ENCODE results near the gene MAGEL2. TPM values are rescaled to one million over a fixed set of nuclear protein-coding genes. Genes with fewer than 3 reads are reported as not detected.

MAGEL2 gene
- total and polyA plus RNA-seq, 8 donors, result 0.10 to 1.7 (median 0.79) TPM; not detected in 4

DNA sequence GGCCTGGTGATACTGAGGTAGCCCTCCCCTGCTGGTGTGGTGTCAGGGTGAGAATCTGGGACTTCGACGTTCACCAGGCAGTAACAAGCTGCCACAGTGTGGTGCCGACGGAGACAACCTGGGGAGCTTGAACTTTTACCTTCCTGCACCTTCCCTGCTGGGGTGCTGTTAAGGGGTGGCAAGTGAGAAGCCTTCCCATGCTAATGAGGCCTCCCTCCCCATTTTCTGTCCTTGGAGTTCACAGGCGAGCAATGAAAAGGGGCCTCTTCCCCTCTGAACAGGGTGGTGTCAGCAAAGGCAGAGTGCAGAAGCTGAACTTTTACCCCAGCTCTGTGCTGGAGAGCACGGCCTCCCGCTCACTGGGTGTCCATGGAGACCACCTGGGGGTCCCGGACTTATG, 13.5 kb downstream of the MAGEL2 start:
- Histone ChIP-seq H3K27ac (no peak overlapping the region), H3K4me1 (no peaks in the 10 kb centered on the region), H3K36me3 (no peaks in the 10 kb centered on the region), H3K27me3 (peaks cover 0 to 28% (median 0%) of the 10 kb centered on the region in 3 donors), H3K4me3 (no peak overlapping the region), H3K9me3 (no peaks in the 10 kb centered on the region)
- intact Hi-C loops (cut with DNase I; ENCODE audit: low total_unique reads), result no loop called here
- no peak for DNase-seq
- TF ChIP-seq EP300 (IDR thresholded peaks at IDR 0.05) (no peak), POLR2AphosphoS5 (IDR thresholded peaks at IDR 0.05) (no peak), POLR2A (IDR thresholded peaks at IDR 0.05) (no peak)
- TF ChIP-seq, protein P1, sequence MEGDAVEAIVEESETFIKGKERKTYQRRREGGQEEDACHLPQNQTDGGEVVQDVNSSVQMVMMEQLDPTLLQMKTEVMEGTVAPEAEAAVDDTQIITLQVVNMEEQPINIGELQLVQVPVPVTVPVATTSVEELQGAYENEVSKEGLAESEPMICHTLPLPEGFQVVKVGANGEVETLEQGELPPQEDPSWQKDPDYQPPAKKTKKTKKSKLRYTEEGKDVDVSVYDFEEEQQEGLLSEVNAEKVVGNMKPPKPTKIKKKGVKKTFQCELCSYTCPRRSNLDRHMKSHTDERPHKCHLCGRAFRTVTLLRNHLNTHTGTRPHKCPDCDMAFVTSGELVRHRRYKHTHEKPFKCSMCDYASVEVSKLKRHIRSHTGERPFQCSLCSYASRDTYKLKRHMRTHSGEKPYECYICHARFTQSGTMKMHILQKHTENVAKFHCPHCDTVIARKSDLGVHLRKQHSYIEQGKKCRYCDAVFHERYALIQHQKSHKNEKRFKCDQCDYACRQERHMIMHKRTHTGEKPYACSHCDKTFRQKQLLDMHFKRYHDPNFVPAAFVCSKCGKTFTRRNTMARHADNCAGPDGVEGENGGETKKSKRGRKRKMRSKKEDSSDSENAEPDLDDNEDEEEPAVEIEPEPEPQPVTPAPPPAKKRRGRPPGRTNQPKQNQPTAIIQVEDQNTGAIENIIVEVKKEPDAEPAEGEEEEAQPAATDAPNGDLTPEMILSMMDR (IDR thresholded peaks at IDR 0.05), result no peak
- WGBS, 5 donors, result 51 to 62% (median 60%) methylated on average over 8 of the region's 8 CpGs

DNA sequence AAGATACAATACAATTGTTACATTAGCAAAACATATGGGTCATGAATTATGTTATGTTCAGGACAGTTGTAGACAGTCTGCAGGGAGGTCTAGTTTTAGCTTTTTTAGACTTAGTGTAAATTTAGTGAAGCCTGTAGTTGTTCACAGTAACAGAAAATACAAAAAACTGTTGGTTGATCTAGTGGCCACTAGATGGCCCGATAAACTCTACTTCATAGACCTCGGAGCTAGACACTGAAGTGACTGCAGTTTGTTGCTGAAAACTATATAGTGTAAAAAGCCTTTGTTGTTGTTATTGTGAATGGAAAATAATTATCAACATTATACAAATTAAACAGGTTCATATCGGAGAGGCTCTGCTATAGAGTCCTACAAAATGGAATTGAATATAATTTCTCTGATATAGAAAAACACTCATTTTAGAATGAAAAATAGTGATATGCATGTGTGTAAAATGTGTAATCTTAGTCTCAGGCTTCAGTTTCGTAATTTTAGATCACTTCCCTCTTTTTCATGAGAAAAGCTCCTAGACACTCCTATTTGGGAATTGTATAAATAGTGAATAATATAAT, 18.3 kb downstream of the MAGEL2 start:
- intact Hi-C loops (cut with DNase I; ENCODE audit: low total_unique reads), result no loop called here

DNA sequence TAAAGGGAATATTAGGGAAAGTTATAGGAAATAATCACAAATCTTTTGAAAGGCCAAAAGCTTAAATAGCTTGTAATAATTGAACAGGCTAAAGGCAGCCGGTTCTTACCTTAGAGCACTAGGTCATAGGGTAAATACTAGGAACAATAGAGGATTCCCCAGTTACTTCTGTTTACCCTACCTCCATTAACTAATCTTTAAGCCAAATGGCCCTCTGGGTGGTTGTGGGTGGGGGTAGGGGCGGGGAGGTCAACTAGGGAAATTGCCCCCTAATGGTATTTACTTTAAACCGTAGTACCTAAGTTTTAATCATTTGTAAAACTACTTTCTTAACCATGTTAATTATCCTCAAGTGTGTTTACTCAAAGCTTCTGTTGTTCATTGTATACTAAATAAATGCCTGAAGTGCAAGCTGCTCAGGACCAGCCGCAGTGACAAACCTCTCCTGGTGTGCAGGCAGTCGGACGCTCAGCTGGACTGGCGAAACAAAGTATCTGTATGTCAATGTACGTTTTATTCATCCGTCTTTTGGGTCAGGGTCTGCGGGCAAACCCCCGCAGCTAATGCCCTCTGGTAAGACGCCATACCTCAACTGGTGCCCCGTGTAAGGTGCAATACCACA, 18.9 kb downstream of the MAGEL2 start:
- peaks cover 0 to 23% (median 0%) of the 10 kb centered on the region in 3 donors for H3K27me3 ChIP-seq
- no peaks in the 10 kb centered on the region for H3K4me1 ChIP-seq
- intact Hi-C loops (cut with DNase I; ENCODE audit: low total_unique reads), result no loop called here
- TF ChIP-seq EP300 (IDR thresholded peaks at IDR 0.05) (no peak), POLR2AphosphoS5 (IDR thresholded peaks at IDR 0.05) (no peak), POLR2A (IDR thresholded peaks at IDR 0.05) (no peak)
- TF ChIP-seq, protein P1 (IDR thresholded peaks at IDR 0.05), result no peak
- H3K27ac ChIP-seq, result no peak overlapping the region
- no peak for DNase-seq
- no peak overlapping the region for H3K4me3 ChIP-seq
- H3K9me3 ChIP-seq, result no peaks in the 10 kb centered on the region
- WGBS, 5 donors, result 28 to 43% (median 40%) methylated on average over 13 of the region's 13 CpGs
- no peaks in the 10 kb centered on the region for H3K36me3 ChIP-seq

More for the DNA sequence above, 18.3 kb downstream of the MAGEL2 start:
- TF ChIP-seq POLR2AphosphoS5 (IDR thresholded peaks at IDR 0.05) (no peak), EP300 (IDR thresholded peaks at IDR 0.05) (no peak), POLR2A (IDR thresholded peaks at IDR 0.05) (no peak)
- TF ChIP-seq, protein P1 (IDR thresholded peaks at IDR 0.05), result peak in 1 of 7 experiments; percentile 28
- Histone ChIP-seq H3K4me1 (no peaks in the 10 kb centered on the region), H3K27me3 (peaks cover 0 to 29% (median 0%) of the 10 kb centered on the region in 3 donors), H3K27ac (no peak overlapping the region), H3K36me3 (no peaks in the 10 kb centered on the region), H3K4me3 (no peak overlapping the region), H3K9me3 (no peaks in the 10 kb centered on the region)
- 18 to 26% (median 19%) methylated on average over 4 of the region's 4 CpGs for WGBS, 5 donors
- no peak for DNase-seq

DNA sequence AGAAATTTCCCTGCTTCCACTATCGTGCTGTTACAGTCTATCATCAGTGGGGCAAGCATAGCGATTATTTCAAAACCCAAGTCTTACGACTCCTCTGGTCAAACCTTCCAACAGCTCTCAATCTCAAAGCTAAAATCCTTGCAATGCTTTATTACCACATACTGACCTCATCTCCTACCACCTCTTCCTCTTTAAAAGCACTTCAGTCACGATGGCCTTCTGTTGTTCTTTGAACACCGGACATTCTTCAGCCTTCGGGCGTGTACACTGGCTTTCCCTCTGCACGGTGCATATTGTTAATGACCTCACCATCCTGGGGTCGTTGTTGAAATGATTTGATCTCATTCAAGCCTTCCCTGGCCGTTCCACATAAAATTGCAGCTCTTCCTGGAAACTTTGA, 31.1 kb downstream of the MAGEL2 start:
- Histone ChIP-seq H3K4me3 (no peak overlapping the region), H3K27me3 (no peaks in the 10 kb centered on the region), H3K9me3 (peaks cover 3 to 15% (median 7%) of the 10 kb centered on the region in 4 donors), H3K4me1 (no peaks in the 10 kb centered on the region), H3K36me3 (no peaks in the 10 kb centered on the region), H3K27ac (no peak overlapping the region)
- intact Hi-C loops (cut with DNase I; ENCODE audit: low total_unique reads), result no loop called here
- no peak for DNase-seq
- TF ChIP-seq POLR2A (IDR thresholded peaks at IDR 0.05), result no peak
- no peak for TF ChIP-seq POLR2AphosphoS5 (IDR thresholded peaks at IDR 0.05)
- no peak for TF ChIP-seq EP300 (IDR thresholded peaks at IDR 0.05)
- TF ChIP-seq, protein P1 (IDR thresholded peaks at IDR 0.05), result no peak
- WGBS, 5 donors, result 52 to 63% (median 62%) methylated on average over 10 of the region's 10 CpGs

All from stomach (tissue), 9 donors.